Measurements from ENCODE around the gene DDB1.

- TF ChIP-seq CTCF (IDR thresholded peaks at IDR 0.05; ENCODE audit: low read length) (no peak), EZH2 (IDR thresholded peaks at IDR 0.05; ENCODE audit: borderline replicate concordance, low read length) (no peak)
Measured at GRCh38 chr11:61332281-61332796, 566 bp downstream of the DDB1 start.

Data from OCI-LY1 (cell line).